Lower lobe of right lung (tissue), 2 donors: Measurements from ENCODE around the gene SORCS2. TPM values are rescaled to one million over a fixed set of nuclear protein-coding genes. Genes with fewer than 3 reads are reported as not detected.

ENCODE experiments used
- ATAC-seq, 2 donors: fragments of 200-7000 bp; cut with Tn5 transposase; one replicate each; pipeline ENCODE4 v1.9.1; 2020 to 2022; ENCODE audit warnings: mild to moderate bottlenecking in 2 of 2, moderate library complexity in 2 of 2
- DNase-seq: peaks from one replicate; pipeline ENCODE4 v3.0.0-alpha.2; 2020
- H3K27ac ChIP-seq: fragments of 200-600 bp; one replicate; pipeline ENCODE4 v1.8.0; 2022
- H3K27me3 ChIP-seq: fragments of 200-600 bp; one replicate; pipeline ENCODE4 v1.8.0; 2022; ENCODE audit warnings: low read depth
- H3K36me3 ChIP-seq: fragments of 200-600 bp; one replicate; pipeline ENCODE4 v1.8.0; 2022; ENCODE audit warnings: mild to moderate bottlenecking
- H3K4me1 ChIP-seq: fragments of 200-600 bp; one replicate; pipeline ENCODE4 v1.8.0; 2022
- H3K4me3 ChIP-seq: fragments of 200-600 bp; one replicate; pipeline ENCODE4 v1.8.0; 2022; ENCODE audit warnings: mild to moderate bottlenecking
- H3K9me3 ChIP-seq: fragments of 200-600 bp; one replicate; pipeline ENCODE4 v1.8.0; 2022
- CTCF ChIP-seq: fragments of 200-600 bp; IDR thresholded peaks from one replicate; pipeline ENCODE4 v1.8.0; 2022; ENCODE audit warnings: antibody characterized with exemption, mild to moderate bottlenecking
- intact Hi-C: fragments of 100-400 bp; cut with DNase I; formaldehyde crosslinking; loops from one replicate; pipeline ENCODE4 v1.11.0; 2022
- total RNA-seq: library from RNA; stranded (reverse); fragmentation: NEBNext Ultra II Directional; extraction: Animal tissue kit (Norgen Biotek cat#: 25700); gene quantifications from one replicate; pipeline ENCODE4 v1.2.1, GENCODE V29; 2021
- donor health status: DM: no; HTN: yes; CAD: no; lungs with severe emphysema.

Gene SORCS2
- total RNA-seq, 1 donor from 2014 or later = 5.8 TPM

- no peak for ATAC-seq
- intact Hi-C loops = no loop called here
- no peak for TF ChIP-seq CTCF
- peaks cover 3% of the 10 kb centered on the region for H3K4me1 ChIP-seq
- H3K4me3 ChIP-seq = no peak overlapping the region
- no peak for DNase-seq
- no peaks in the 10 kb centered on the region for H3K36me3 ChIP-seq
- no peaks in the 10 kb centered on the region for H3K27me3 ChIP-seq
- no peaks in the 10 kb centered on the region for H3K9me3 ChIP-seq
- no peak overlapping the region for H3K27ac ChIP-seq
Observed at GRCh38 chr4:7241597-7242125, 49.3 kb downstream of the SORCS2 start.

- no peaks in the 10 kb centered on the region for H3K27me3 ChIP-seq
- H3K36me3 ChIP-seq = no peaks in the 10 kb centered on the region
- intact Hi-C loops = no loop called here
- DNase-seq (no peak), ATAC-seq (no peak)
- H3K9me3 ChIP-seq = no peaks in the 10 kb centered on the region
- H3K4me3 ChIP-seq = no peak overlapping the region
- TF ChIP-seq CTCF = no peak
- H3K4me1 ChIP-seq = no peaks in the 10 kb centered on the region
- no peak overlapping the region for H3K27ac ChIP-seq
Observed at GRCh38 chr4:7242766-7243165, 50.4 kb downstream of the SORCS2 start.

- H3K4me3 ChIP-seq = no peak overlapping the region
- DNase-seq = no peak
- intact Hi-C loops = no loop called here
- H3K9me3 ChIP-seq = no peaks in the 10 kb centered on the region
- no peaks in the 10 kb centered on the region for H3K27me3 ChIP-seq
- H3K27ac ChIP-seq = no peak overlapping the region
- ATAC-seq = no peak
- no peaks in the 10 kb centered on the region for H3K36me3 ChIP-seq
- H3K4me1 ChIP-seq = no peaks in the 10 kb centered on the region
- TF ChIP-seq CTCF = no peak
Observed at GRCh38 chr4:7243609-7244330, 51.4 kb downstream of the SORCS2 start.

- Histone ChIP-seq H3K4me3 (no peak overlapping the region), H3K27ac (no peak overlapping the region), H3K27me3 (no peaks in the 10 kb centered on the region), H3K4me1 (no peaks in the 10 kb centered on the region), H3K9me3 (no peaks in the 10 kb centered on the region), H3K36me3 (no peaks in the 10 kb centered on the region)
- DNase-seq (no peak), ATAC-seq (no peak)
- TF ChIP-seq CTCF = no peak
- intact Hi-C loops = no loop called here
Observed at GRCh38 chr4:7244331-7244665, 52.0 kb downstream of the SORCS2 start.

GRCh38 chr4:7244751-7245320, 52.5 kb downstream of the SORCS2 start:
- intact Hi-C loops = no loop called here
- H3K27me3 ChIP-seq = no peaks in the 10 kb centered on the region
- H3K9me3 ChIP-seq = no peaks in the 10 kb centered on the region
- no peaks in the 10 kb centered on the region for H3K36me3 ChIP-seq
- ATAC-seq (no peak), DNase-seq (no peak)
- H3K4me1 ChIP-seq = no peaks in the 10 kb centered on the region
- no peak overlapping the region for H3K4me3 ChIP-seq
- no peak overlapping the region for H3K27ac ChIP-seq
- no peak for TF ChIP-seq CTCF
